ENCODE data around the gene HGS.
"Not testable (repeated sequence)": the region's sequence is repeated elsewhere in the genome, so short reads cannot be mapped to it uniquely, and the experiment has no call there.

The HGS gene

DNA sequence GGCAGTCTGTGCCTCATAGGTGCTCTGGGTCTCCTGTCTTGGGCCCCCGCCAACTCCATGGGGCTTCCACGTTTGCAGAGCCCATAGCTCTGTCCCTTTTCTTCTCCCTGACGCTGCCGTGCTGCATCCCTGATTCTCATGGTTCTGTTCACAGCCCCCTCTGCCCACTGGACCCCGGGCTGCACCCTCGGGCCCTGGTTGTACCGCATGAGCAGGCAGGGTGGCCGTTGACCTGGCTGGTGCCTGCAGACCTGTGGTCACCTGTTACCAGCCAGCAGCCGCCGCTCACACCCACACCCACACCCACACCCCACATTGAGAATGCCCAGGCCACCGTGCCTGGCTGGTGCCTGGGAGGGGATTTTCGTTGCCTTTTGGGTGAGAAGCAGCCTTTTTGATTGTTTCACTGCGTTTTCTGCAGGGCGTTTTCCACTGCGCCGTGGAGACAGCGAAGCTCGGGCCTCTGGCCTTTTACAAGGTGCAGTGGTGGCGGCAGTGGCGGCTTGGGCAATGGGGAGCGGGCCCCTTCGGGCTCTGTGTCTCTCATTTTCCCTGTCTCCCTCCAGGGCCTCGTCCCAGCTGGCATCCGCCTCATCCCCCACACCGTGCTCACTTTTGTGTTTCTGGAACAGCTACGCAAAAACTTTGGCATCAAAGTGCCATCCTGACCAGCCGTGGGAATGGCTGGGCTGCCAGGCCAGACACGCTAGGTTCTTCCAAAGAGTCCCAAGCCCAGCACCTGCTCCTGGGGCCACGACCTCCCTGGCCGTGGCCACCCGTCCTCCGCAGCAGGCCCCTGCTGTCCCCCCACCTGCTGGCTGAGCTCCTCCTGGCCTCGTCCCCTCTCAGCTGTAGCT lies 35.8 kb downstream of the HGS start:
- DNase-seq (ENCODE audit: low spot score) (no peak), FAIRE-seq (no peak)

DNA sequence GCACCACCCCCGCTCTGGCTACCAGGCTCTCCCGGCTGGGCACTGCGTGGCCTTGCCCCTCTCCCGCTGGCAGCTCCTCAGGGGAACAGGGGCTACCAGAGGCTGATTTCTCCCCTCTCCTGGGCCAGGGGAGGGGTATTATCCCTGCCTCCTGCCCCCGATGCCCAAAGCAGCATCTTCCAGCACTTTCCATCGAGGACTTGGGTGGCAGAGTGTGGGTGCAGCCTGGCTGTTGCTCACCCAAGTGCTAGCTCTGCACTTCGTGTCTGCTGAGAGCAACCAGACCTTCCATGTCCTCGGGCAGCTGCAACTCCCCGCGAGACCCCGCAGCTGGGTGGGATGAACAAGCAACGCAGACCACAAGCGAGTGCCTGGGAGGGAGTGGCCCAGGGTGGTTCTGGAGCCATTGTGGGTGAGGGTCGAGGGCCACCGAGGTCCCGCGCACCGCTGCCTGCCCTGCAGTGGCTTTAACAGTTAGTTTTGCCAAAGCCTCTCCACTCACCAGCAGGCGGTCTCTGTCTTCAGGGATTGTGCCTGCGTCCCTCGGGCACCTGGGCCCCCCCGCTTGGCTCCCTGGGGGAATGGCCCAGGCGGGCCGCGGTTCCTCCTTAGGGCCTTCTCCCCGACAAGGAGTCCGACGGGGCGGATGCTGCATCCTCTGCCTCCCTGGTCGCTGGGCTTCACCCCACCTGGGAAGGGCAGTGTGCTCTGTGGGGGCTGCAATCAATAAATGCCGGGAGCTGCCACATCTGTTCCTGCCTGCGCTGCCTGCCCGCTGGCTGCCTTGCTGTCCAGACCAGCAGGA lies 36.7 kb downstream of the HGS start:
- peak; percentile 9 for FAIRE-seq
- DNase-seq (ENCODE audit: low spot score), result no peak

DNA sequence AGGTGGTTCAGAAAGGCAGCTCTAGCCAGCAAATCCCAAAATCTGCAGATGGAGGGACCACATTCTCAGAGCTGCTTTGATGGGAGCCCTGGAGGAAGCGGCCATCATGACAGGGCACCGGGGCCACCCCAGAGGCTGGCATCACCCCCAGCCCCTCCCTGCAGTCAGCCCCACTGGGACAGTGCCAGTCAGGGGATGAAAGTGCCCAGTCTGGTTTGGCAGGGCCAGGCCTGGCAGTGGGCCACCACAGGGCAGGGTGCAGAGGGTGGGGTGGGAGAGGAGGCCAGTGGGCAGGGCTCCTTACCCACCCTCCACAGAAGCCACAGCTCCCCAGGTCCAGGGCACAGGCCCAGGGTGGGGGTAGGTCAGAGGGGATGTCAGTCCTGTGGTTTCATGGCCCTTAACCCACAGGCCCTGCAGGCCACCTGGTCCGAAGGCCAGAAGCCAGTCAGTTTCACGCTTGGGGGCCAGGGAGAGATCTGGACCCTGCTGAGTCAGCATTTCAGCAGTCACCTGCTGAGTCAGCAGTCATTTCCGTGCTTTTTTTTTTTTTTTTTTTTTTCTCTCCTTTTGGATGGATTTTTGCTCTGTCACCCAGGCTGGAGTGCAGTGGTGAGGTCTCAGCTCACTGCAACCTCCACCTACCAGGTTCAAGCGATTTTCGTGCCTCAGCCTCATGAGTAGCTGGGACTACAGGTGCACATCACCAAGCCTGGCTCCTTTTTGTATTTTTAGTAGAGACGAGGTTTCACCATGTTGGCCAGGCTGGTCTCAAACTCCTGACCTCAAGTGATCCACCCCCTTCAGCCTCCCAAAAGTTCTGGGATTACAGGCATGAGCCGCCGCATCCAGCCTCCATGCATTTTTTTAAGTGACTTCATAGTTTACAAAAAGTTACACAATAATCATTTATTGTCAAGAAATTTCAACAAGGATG lies 38.6 kb downstream of the HGS start:
- FAIRE-seq, result peak; percentile 52
- DNase-seq (ENCODE audit: low spot score), result peak; percentile 74

GRCh38 chr17:81723651-81724209 lies 39.9 kb downstream of the HGS start:
- DNase-seq (ENCODE audit: low spot score) (no peak), FAIRE-seq (peak; percentile 74)

DNA sequence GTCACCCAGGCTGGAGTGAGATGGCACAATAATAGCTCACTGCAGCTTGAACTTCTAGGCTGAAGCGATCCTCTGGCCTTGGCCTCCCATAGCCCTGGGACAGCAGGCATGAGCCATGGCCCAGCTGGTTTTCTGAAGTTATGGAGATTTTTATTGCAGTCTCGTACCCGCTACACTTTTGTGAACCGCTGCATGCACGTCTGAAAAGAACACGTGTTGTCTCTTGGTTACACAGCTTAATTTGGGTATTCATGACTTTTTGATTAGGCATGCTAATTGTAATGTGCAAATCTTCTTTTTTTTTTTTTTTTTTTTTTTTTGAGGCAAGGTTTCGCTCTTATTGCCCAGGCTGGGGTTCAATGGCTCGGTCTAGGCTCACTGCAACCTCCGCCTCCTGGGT lies 41.6 kb downstream of the HGS start:
- FAIRE-seq (no peak), DNase-seq (ENCODE audit: low spot score) (no peak)

- no peak for FAIRE-seq
Measured at GRCh38 chr17:81726004-81726403, 42.2 kb downstream of the HGS start.

GRCh38 chr17:81727324-81728031 lies 43.7 kb downstream of the HGS start:
- no peak for DNase-seq (ENCODE audit: low spot score)
- FAIRE-seq, result no peak

More at GRCh38 chr17:81726004-81726403, 42.2 kb downstream of the HGS start:
- no peak for DNase-seq (ENCODE audit: low spot score)

- DNase-seq (ENCODE audit: low spot score), result peak; percentile 96
- peak; percentile 99 for FAIRE-seq
Measured at GRCh38 chr17:81733507-81734404, 49.9 kb downstream of the HGS start.

DNA sequence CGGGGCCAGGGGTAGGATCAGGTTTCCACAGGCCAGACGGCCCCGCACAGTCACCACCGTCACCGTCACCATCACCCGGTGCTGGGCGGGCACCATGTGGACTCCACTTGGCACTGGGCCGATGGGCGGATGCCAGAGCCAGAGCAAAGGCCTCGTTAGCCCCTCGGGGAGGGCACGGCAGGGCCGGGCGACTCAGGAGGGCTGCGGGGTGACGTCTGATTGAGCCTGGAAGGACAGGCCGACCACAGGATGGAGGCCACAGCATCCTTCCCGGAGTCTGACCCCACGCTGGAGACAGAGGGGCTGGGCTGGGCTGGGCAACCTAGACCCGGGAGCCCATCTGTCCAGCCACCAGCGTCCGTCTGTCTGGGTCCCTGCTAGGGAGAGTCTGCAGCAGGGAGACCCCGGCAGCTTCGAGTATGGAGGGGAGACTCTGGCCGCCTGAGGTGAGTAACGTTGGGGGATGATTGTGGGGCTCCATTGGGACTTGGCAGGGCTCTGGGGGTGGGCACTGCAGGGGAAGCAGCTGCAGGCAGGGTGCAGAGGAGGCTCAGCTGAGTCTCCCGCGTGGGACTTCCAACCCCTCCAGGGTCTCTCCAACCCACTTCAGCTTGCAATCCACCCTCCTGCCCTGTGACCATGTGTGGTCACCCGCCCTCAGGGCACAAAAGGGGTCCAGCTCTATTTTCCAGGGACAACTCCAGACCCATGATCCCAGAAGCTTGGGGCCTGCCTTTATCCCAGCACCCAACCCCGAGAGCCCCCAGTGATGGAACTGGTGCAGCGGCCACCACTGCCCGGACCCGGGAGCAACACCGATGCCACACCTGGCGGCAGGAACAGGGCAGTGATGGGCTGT lies 50.8 kb downstream of the HGS start:
- no peak for DNase-seq (ENCODE audit: low spot score)
- no peak for FAIRE-seq

DNA sequence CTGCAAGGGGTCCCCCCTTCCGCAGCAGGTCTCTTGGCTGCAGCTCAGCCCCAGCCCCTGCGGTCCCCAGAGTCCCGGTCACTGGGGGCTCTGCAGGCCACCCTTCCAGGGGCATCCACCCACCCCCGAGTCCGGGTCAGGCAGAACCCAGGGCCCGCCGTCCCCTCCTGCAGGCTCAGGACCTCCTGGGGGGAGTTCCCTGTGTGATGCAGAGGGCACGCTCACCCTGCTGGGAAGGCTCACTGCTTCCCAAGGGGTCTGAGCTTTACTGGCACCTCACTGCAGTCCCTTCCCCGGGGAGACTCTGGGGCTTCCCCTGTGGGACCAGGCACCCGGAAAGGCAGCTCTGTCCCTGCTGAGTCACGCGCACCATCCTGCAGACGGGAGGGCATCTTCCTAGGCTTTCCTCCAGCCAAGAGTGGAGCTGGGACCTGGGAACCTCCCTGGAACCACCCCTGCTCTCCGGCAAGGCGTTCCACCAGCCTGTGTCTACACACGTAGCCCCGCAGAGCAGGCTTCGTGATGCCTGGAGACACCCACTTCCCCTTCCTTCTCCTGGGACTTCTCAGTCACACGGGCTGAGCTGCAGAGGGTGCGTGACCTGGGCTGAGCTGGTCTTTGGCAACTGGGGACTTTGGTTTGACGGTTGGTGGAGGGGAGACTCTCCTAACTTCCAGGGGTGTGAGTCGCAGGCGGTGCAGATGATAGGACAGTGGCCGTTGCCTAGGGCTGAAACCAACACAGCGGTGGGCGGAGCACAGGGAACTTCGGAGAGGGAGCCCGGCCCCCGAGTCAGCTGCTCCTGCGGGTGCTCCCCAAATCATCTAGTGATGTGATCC lies 51.7 kb downstream of the HGS start:
- peak; percentile 81 for FAIRE-seq
- DNase-seq (ENCODE audit: low spot score), result no peak

- no peak for DNase-seq (ENCODE audit: low spot score)
- FAIRE-seq, result no peak
Measured at GRCh38 chr17:81737947-81738800, 54.4 kb downstream of the HGS start.

DNA sequence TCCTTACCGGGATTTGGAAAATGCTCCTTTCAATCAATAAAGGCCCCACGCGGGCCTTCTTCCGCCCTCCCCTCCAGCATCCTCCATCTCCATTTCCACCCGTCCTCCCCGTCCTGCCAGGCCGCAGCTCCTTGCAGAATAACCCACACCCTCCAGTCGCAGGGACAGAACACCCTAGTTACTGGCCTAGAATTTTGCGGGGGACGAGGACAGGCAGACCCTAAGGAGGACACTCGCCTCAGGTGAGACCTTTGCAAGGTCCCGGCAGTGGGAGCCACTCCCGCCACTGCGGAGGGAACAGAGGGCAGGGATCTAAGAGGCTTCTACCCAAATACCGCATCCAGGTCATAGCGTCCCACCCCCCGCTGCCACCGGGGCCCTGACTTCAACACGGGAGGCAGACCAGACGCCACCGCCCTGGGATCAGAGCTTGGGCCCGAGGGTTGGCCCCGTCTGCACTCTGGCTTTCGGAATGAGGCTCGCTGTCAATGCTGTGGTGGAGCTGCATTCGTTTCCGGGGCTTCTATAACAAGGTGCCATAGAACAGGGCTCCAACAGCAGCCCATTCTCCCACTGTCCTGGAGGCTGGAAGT lies 55.1 kb downstream of the HGS start:
- DNase-seq (ENCODE audit: low spot score) (no peak), FAIRE-seq (no peak)

DNA sequence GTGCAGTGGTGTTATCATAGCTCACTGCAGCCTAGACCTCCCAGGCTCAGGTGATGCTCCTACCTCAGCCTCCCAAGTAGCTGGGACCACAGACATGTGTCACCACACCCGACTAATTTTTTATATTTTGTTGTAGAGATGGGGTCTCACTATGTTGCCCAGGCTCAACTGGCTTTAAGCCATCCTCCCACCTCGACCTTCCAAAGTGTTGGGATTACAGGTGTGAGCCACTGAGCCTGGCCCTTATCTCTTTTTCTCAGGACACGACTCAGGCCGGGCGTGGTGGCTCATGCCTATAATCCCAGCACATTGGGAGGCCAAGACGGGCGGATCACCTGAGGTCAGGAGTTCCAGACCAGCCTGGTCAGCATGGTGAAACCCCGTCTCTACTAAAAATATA lies 55.8 kb downstream of the HGS start:
- DNase-seq (ENCODE audit: low spot score); FAIRE-seq: not testable (repeated sequence)

DNA sequence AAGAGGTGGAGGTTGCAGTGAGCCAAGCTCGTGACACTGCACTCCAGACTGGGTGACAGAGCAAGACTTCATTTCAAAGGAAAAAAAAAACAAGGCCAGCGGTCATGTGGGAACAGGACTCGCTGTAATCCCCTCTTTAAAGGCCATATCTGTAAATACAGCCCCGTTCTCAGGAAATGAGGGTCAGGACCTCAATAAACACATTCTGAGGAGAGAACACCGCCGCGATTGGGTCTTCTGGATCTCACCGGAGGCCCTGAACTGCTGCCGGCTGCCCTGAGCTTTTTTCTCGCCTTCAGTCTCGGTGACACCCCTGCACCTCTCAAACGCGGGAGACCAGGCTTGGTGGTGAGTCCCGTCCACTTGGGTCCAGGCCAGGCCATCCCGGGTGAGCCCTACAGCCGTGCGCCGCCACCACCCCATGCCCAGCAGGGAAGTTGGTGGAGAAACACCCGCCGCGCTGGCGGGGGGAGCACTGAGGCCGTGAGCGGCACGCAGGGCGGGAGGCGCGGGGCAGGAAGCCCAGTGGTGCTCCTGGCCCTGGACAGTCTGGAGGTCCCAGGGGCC lies 56.7 kb downstream of the HGS start:
- DNase-seq (ENCODE audit: low spot score) (no peak), FAIRE-seq (no peak)

GRCh38 chr17:81741049-81741593 lies 57.3 kb downstream of the HGS start:
- DNase-seq (ENCODE audit: low spot score) (no peak), FAIRE-seq (no peak)

Data from urothelium cell line (cell line).